OCI-LY7 (cell line): ENCODE results near the gene CNR1. TPM values are rescaled to one million over a fixed set of nuclear protein-coding genes. Genes with fewer than 3 reads are reported as not detected.

Experiments
- BruUV-seq: library from RNA; stranded (reverse); fragments of 400-500 nt; replicated peaks from 2 replicates; lab custom pipeline; 2021; lab: Mats Ljungman, UMichigan
- CTCF ChIA-PET: fragments of 300-600 bp; sonication (Branson Sonifier 250); formaldehyde crosslinking; loops from one replicate; lab custom pipeline; 2022; ENCODE audit warnings: antibody characterized with exemption; ENCODE audit not compliant: unreplicated experiment; lab: Charles Lee
- POLR2A ChIA-PET: fragments of 300-600 bp; sonication (Branson Sonifier 250); formaldehyde crosslinking; loops from one replicate; lab custom pipeline; 2022; ENCODE audit warnings: antibody characterized with exemption; lab: Charles Lee
- DNase-seq: peaks from one replicate; pipeline ENCODE4 v3.0.0-alpha.2; 2015; ENCODE audit warnings: low spot score
- H2AFZ ChIP-seq: fragments of 200-600 bp; sonication (generic), shearing (Covaris generic); 2 replicates; pipeline ENCODE4 v1.6.1; 2014; ENCODE audit warnings: mild to moderate bottlenecking, antibody characterized with exemption, low read length, moderate library complexity
- H3K27ac ChIP-seq: fragments of 200-600 bp; sonication (generic); 2 replicates; pipeline ENCODE4 v1.5.1; 2014; ENCODE audit warnings: mixed run types, low read depth, mild to moderate bottlenecking, moderate library complexity, low read length, inconsistent platforms; ENCODE audit not compliant: poor library complexity, severe bottlenecking
- H3K36me3 ChIP-seq: fragments of 200-600 bp; sonication (generic); 2 replicates; pipeline ENCODE4 v1.6.1; 2014; ENCODE audit warnings: mild to moderate bottlenecking, antibody characterized with exemption, low read length, moderate library complexity, mixed read lengths; ENCODE audit not compliant: insufficient read depth
- H3K4me1 ChIP-seq: fragments of 200-600 bp; sonication (generic); 2 replicates; pipeline ENCODE4 v1.5.1; 2014; ENCODE audit warnings: mild to moderate bottlenecking, low read length; ENCODE audit not compliant: insufficient read depth, poor library complexity, severe bottlenecking
- H3K4me2 ChIP-seq: fragments of 200-600 bp; sonication (generic); 2 replicates; pipeline ENCODE4 v1.6.1; 2014; ENCODE audit warnings: mild to moderate bottlenecking, low read length
- H3K4me3 ChIP-seq: fragments of 200-600 bp; sonication (generic); 2 replicates; pipeline ENCODE4 v1.5.1; 2014; ENCODE audit warnings: mild to moderate bottlenecking, low read depth, low read length; ENCODE audit not compliant: poor library complexity, severe bottlenecking
- H3K79me2 ChIP-seq: fragments of 200-600 bp; sonication (generic); 2 replicates; pipeline ENCODE4 v1.6.1; 2016; ENCODE audit warnings: low read depth, mild to moderate bottlenecking, low read length, moderate library complexity, mixed read lengths; ENCODE audit not compliant: insufficient read depth
- H3K9me2 ChIP-seq: fragments of 200-600 bp; sonication (generic); 2 replicates; pipeline ENCODE4 v1.6.1; 2016; ENCODE audit warnings: mild to moderate bottlenecking, low read length, mixed read lengths; ENCODE audit not compliant: insufficient read depth
- H3K9me3 ChIP-seq: fragments of 200-600 bp; sonication (generic); 2 replicates; pipeline ENCODE4 v1.6.1; 2014; ENCODE audit warnings: mild to moderate bottlenecking, mixed run types, low read length, mixed read lengths
- H4K20me1 ChIP-seq: fragments of 200-600 bp; sonication (generic); 2 replicates; pipeline ENCODE4 v1.6.1; 2014; ENCODE audit warnings: mild to moderate bottlenecking, antibody characterized with exemption, low read length, moderate library complexity, mixed read lengths; ENCODE audit not compliant: insufficient read depth
- EZH2phosphoT487 ChIP-seq: fragments of 200-600 bp; sonication (generic); IDR thresholded peaks from 2 replicates; pipeline ENCODE4 v1.6.1; 2018; ENCODE audit warnings: low read depth, borderline replicate concordance, mild to moderate bottlenecking, mixed run types, antibody characterized with exemption, low read length, moderate library complexity, mixed read lengths
- intact Hi-C: fragments of 100-400 bp; cut with micrococcal nuclease; formaldehyde crosslinking; loops from one replicate; pipeline ENCODE4 v1.10.0; 2022; ENCODE audit not compliant: unreplicated experiment
- total RNA-seq, 2 experiments: library from RNA; depleted of rRNA in 1 of 2; stranded (reverse); fragments of >200 nt in 1 of 2; shearing (Covaris generic) in 1 of 2; gene quantifications; 2 replicates each; pipeline ENCODE4 v1.2.3, GENCODE V29; 2014 to 2022
- TF ChIP-seq, protein P1 (sequence below): fragments of 200-600 bp; sonication (generic); conservative IDR thresholded peaks from 2 replicates; pipeline ENCODE4 v1.5.1; 2014; ENCODE audit warnings: mild to moderate bottlenecking, antibody characterized with exemption, low read length, moderate library complexity, mixed read lengths

Gene CNR1
- total RNA-seq, 2 experiments from 2014 or later: 150 to 246 TPM

- BruUV-seq: no TSS peak
- peaks cover 81% of the 10 kb centered on the region for H3K36me3 ChIP-seq
- no peaks in the 10 kb centered on the region for H4K20me1 ChIP-seq
- peak overlapping the region; percentile 89 for H3K27ac ChIP-seq
- H3K79me2 ChIP-seq: peaks cover 79% of the 10 kb centered on the region; the same call in 1 of the 2 replicates
- no peaks in the 10 kb centered on the region for H3K9me2 ChIP-seq
- POLR2A ChIA-PET: interaction anchor here (0.6 to 1.3 kb wide), 2 partner anchors 16 to 554 kb away, joined by 3 read pairs; no protein-coding TSS in a partner anchor
- H3K4me2 ChIP-seq: peak overlapping the region; percentile 80
- intact Hi-C loops: loop anchor here (2.0 kb wide), 1 partner anchor 311 kb away; no protein-coding TSS in a partner anchor
- H3K9me3 ChIP-seq: no peaks in the 10 kb centered on the region
- CTCF ChIA-PET: no interaction called here
- TF ChIP-seq, protein P1, sequence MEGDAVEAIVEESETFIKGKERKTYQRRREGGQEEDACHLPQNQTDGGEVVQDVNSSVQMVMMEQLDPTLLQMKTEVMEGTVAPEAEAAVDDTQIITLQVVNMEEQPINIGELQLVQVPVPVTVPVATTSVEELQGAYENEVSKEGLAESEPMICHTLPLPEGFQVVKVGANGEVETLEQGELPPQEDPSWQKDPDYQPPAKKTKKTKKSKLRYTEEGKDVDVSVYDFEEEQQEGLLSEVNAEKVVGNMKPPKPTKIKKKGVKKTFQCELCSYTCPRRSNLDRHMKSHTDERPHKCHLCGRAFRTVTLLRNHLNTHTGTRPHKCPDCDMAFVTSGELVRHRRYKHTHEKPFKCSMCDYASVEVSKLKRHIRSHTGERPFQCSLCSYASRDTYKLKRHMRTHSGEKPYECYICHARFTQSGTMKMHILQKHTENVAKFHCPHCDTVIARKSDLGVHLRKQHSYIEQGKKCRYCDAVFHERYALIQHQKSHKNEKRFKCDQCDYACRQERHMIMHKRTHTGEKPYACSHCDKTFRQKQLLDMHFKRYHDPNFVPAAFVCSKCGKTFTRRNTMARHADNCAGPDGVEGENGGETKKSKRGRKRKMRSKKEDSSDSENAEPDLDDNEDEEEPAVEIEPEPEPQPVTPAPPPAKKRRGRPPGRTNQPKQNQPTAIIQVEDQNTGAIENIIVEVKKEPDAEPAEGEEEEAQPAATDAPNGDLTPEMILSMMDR: no peak
- peaks cover 51% of the 10 kb centered on the region for H3K4me1 ChIP-seq
- DNase-seq: no peak
- peak overlapping the region; percentile 49 for H3K4me3 ChIP-seq
- no peak overlapping the region for H2AFZ ChIP-seq
These were observed 22.6 kb downstream of the CNR1 start for GRCh38 chr6:88143421-88144157.

GRCh38 chr6:88142297-88142668, 23.9 kb downstream of the CNR1 start:
- TSS peak; percentile 27 for BruUV-seq
- no peak for DNase-seq
- Histone ChIP-seq H3K36me3 (peaks cover 73% of the 10 kb centered on the region), H3K9me2 (no peaks in the 10 kb centered on the region), H3K9me3 (no peaks in the 10 kb centered on the region), H3K79me2 (peaks cover 66% of the 10 kb centered on the region; the same call in 1 of the 2 replicates), H3K4me1 (peaks cover 52% of the 10 kb centered on the region), H4K20me1 (no peaks in the 10 kb centered on the region), H3K4me2 (peak overlapping the region; percentile 80), H3K4me3 (peak overlapping the region; percentile 49), H2AFZ (no peak overlapping the region), H3K27ac (peak overlapping the region; percentile 89)
- TF ChIP-seq EZH2phosphoT487: no peak
- ChIA-PET POLR2A (interaction anchor here (0.5 to 1.6 kb wide), 18 partner anchors 11 to 1211 kb away, joined by 3 to 7 read pairs (median 4); no protein-coding TSS in a partner anchor), CTCF (interaction anchor here (1.4 kb wide), 1 partner anchor 30 kb away, joined by 3 read pairs; no protein-coding TSS in a partner anchor)
- intact Hi-C loops: loop anchor here (2.0 kb wide), 1 partner anchor 309 kb away; no protein-coding TSS in a partner anchor

- H3K4me2 ChIP-seq: peak overlapping the region; percentile 80
- peak; percentile 95 for DNase-seq
- peaks cover 68% of the 10 kb centered on the region for H3K36me3 ChIP-seq
- ChIA-PET POLR2A (interaction anchor here (0.5 to 1.6 kb wide), 19 partner anchors 8 to 1211 kb away, joined by 3 to 7 read pairs (median 4); no protein-coding TSS in a partner anchor), CTCF (interaction anchor here (0.9 to 1.4 kb wide), 2 partner anchors 30 to 211 kb away, joined by 3 read pairs; no protein-coding TSS in a partner anchor)
- no peaks in the 10 kb centered on the region for H3K9me3 ChIP-seq
- no peaks in the 10 kb centered on the region for H4K20me1 ChIP-seq
- H3K79me2 ChIP-seq: peaks cover 61% of the 10 kb centered on the region; the same call in 1 of the 2 replicates
- peak overlapping the region; percentile 49 for H3K4me3 ChIP-seq
- peaks cover 58% of the 10 kb centered on the region for H3K4me1 ChIP-seq
- H3K27ac ChIP-seq: peak overlapping the region; percentile 89
- no peak overlapping the region for H2AFZ ChIP-seq
- TF ChIP-seq EZH2phosphoT487: no peak
- TF ChIP-seq, protein P1: no peak; the same call in 1 of the 2 replicates
- no TSS peak for BruUV-seq
- H3K9me2 ChIP-seq: no peaks in the 10 kb centered on the region
- intact Hi-C loops: loop anchor here (1.0 to 2.0 kb wide), 3 partner anchors 37 to 309 kb away; no protein-coding TSS in a partner anchor
These were observed 24.4 kb downstream of the CNR1 start for GRCh38 chr6:88141561-88142296.
